ACC112 (cell line): ENCODE data around the gene ARPC5L.

Experiments used
- H2AFZ ChIP-seq: fragments of 200-600 bp; sonication (generic); one replicate; pipeline ENCODE4 v1.6.0; 2017; ENCODE audit warnings: antibody characterized with exemption, low read length; ENCODE audit not compliant: unreplicated experiment
- H3K27ac ChIP-seq: fragments of 200-600 bp; sonication (generic); 2 replicates; pipeline ENCODE4 v1.5.1; 2014; ENCODE audit warnings: low read depth, mild to moderate bottlenecking, antibody characterized with exemption, low read length, moderate library complexity
- H3K27me3 ChIP-seq: fragments of 200-600 bp; sonication (generic); 2 replicates; pipeline ENCODE4 v1.6.1; 2014; ENCODE audit warnings: mild to moderate bottlenecking, antibody characterized with exemption, low read length, moderate library complexity, mixed read lengths; ENCODE audit not compliant: insufficient read depth
- H3K36me3 ChIP-seq: fragments of 200-600 bp; sonication (generic); 2 replicates; pipeline ENCODE4 v1.6.1; 2016; ENCODE audit warnings: mild to moderate bottlenecking, antibody characterized with exemption, low read length, moderate library complexity, mixed read lengths; ENCODE audit not compliant: insufficient read depth
- H3K4me1 ChIP-seq: fragments of 200-600 bp; sonication (generic); one replicate; pipeline ENCODE4 v1.6.1; 2016; ENCODE audit warnings: low read length, mixed read lengths; ENCODE audit not compliant: insufficient read depth, unreplicated experiment, control insufficient read depth
- H3K4me3 ChIP-seq: fragments of 200-600 bp; sonication (generic); 2 replicates; pipeline ENCODE4 v1.5.1; 2014; ENCODE audit warnings: mild to moderate bottlenecking, low read depth, low read length
- H3K79me2 ChIP-seq: fragments of 200-600 bp; sonication (generic); one replicate; pipeline ENCODE4 v1.6.0; 2016; ENCODE audit warnings: low read length; ENCODE audit not compliant: control insufficient read depth, unreplicated experiment, insufficient read depth

ARPC5L gene

DNA sequence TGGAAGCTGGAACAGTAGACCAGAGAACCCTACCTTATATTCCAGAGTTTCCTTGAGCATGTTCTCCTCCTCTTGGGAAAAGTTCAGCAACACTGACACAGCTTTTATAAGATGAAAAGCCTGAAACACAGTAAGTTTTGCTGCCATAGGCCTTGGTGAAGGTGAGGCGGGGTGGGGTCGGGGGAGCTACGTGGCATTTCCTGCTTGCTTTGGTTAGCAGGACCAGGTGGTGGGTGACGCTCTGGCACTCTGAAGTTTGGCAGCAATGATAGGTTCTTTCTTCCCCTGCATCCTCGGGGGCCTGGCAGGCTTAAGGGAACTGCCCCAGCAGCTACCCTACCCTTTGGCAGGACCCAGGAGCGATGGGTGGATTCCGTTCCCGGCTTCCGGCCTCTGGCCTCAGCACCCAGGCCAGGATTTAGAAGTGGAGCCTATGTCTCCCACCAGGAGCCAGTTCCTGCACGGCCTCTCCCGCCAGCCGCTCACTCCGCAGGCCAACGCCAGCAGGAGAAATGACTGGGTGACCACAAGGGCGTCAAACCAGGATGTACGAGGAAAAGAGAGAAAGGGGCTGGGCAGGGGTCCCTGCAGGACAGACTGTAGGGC is 19.3 kb downstream of the ARPC5L start:
- Histone ChIP-seq H3K36me3 (peaks cover 10% of the 10 kb centered on the region), H3K4me3 (no peak overlapping the region), H2AFZ (no peak overlapping the region), H3K27ac (no peak overlapping the region), H3K79me2 (no peaks in the 10 kb centered on the region), H3K4me1 (peaks cover 5% of the 10 kb centered on the region), H3K27me3 (no peaks in the 10 kb centered on the region)

DNA sequence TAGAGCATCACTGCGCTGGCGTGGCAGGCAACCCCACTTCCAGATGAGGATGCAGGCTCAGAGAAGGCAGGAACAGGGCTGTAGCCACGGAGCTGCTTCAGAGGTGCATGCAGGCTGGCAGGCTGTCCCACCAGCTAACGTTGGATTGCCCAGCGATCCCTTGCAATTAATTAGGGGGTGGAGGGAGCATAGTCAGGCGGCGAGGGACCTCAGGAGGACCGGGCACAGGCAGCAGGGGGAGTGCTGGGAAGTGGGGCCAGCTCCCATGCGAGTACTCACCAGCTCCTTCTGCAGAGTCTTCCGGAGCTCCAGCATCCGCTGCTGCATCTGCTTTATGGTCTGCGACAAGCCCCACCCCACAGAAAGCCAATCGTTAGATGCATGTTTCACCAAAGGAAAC is 20.3 kb downstream of the ARPC5L start:
- Histone ChIP-seq H2AFZ (no peak overlapping the region), H3K36me3 (peaks cover 10% of the 10 kb centered on the region), H3K27me3 (no peaks in the 10 kb centered on the region), H3K27ac (no peak overlapping the region), H3K4me3 (no peak overlapping the region), H3K79me2 (no peaks in the 10 kb centered on the region), H3K4me1 (peaks cover 5% of the 10 kb centered on the region)

- Histone ChIP-seq H2AFZ (no peak overlapping the region), H3K4me1 (peaks cover 5% of the 10 kb centered on the region), H3K36me3 (peaks cover 10% of the 10 kb centered on the region; the same call in 1 of the 2 replicates), H3K27me3 (no peaks in the 10 kb centered on the region), H3K79me2 (no peaks in the 10 kb centered on the region), H3K4me3 (no peak overlapping the region), H3K27ac (no peak overlapping the region)
Observed at GRCh38 chr9:124884376-124884775, 22.4 kb downstream of the ARPC5L start.

GRCh38 chr9:124885551-124885950 is 23.6 kb downstream of the ARPC5L start:
- H3K36me3 ChIP-seq, result peaks cover 6% of the 10 kb centered on the region; the same call in 1 of the 2 replicates
- H3K4me1 ChIP-seq, result peaks cover 5% of the 10 kb centered on the region
- no peak overlapping the region for H3K4me3 ChIP-seq
- H3K27me3 ChIP-seq, result no peaks in the 10 kb centered on the region
- H3K79me2 ChIP-seq, result no peaks in the 10 kb centered on the region
- no peak overlapping the region for H2AFZ ChIP-seq
- H3K27ac ChIP-seq, result no peak overlapping the region

- H3K4me1 ChIP-seq, result peaks cover 5% of the 10 kb centered on the region
- H3K79me2 ChIP-seq, result no peaks in the 10 kb centered on the region
- H3K36me3 ChIP-seq, result peaks cover 6% of the 10 kb centered on the region; the same call in 1 of the 2 replicates
- H3K4me3 ChIP-seq, result no peak overlapping the region
- H3K27ac ChIP-seq, result no peak overlapping the region
- no peak overlapping the region for H2AFZ ChIP-seq
- H3K27me3 ChIP-seq, result no peaks in the 10 kb centered on the region
Observed at GRCh38 chr9:124886461-124886860, 24.5 kb downstream of the ARPC5L start.

DNA sequence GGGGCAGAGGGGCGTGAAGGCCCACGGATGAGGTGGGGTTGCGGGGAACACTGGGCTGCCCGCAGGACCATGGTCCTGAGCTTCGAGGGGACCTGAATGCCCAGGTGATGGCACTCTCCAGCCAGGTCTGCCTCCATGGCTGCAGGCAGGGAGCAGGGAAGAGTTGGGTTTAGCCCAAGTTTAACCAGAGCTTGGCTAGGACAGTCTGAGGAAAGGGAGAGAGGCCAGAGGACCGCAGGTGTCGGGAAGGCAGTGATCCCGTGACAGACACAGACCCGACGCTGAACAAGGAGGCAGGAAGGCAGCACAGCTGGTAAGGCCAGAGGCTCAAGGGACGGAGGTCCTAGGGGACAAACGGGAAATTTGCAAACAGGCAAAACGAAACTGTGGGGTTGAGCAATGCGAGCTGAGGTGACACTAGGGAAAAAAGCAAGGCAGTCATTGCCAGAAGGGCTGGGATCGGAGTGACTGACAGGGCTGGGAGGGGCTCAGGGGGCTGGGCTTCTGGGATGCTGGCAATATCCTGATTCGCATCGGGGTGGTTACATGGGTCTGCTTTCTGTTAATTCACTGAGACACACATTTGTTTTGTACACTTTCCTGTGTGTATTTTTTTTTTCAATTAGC is 25.0 kb downstream of the ARPC5L start:
- Histone ChIP-seq H2AFZ (no peak overlapping the region), H3K4me3 (no peak overlapping the region), H3K79me2 (no peaks in the 10 kb centered on the region), H3K27ac (no peak overlapping the region), H3K27me3 (no peaks in the 10 kb centered on the region), H3K4me1 (peaks cover 5% of the 10 kb centered on the region), H3K36me3 (peaks cover 3% of the 10 kb centered on the region; the same call in 1 of the 2 replicates)

- Histone ChIP-seq H3K4me1 (peaks cover 5% of the 10 kb centered on the region), H3K36me3 (no peaks in the 10 kb centered on the region), H3K79me2 (no peaks in the 10 kb centered on the region), H3K4me3 (no peak overlapping the region), H3K27ac (no peak overlapping the region), H2AFZ (no peak overlapping the region), H3K27me3 (no peaks in the 10 kb centered on the region)
Observed at GRCh38 chr9:124887832-124888231, 25.9 kb downstream of the ARPC5L start.

DNA sequence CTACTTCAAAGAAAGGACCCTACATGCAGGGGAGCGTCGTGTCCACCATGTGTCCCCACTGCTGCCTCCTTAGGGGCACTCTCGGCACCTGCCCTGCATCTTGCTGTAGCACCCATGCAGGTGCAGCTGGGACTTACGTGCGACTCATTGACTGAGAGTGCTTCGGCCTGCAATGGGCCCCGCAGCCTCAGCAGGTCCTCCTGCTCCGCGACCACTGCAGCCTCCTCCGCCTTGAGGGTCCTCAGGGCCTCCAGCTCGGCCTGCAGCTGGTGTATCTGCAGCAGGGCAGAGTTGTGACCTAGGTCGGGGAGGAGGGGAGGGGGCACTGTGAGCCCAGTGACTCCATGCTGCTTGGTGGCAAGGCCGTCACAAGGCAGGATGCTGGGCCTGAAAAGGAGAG is 27.1 kb downstream of the ARPC5L start:
- Histone ChIP-seq H3K36me3 (peaks cover 3% of the 10 kb centered on the region; the same call in 1 of the 2 replicates), H3K4me1 (peaks cover 5% of the 10 kb centered on the region), H3K27ac (no peak overlapping the region)

GRCh38 chr9:124890179-124890578 is 28.2 kb downstream of the ARPC5L start:
- H3K27ac ChIP-seq, result no peak overlapping the region
- peaks cover 5% of the 10 kb centered on the region; the same call in 1 of the 2 replicates for H3K36me3 ChIP-seq
- no peak overlapping the region for H2AFZ ChIP-seq
- H3K27me3 ChIP-seq, result no peaks in the 10 kb centered on the region
- no peaks in the 10 kb centered on the region for H3K4me1 ChIP-seq
- no peaks in the 10 kb centered on the region for H3K79me2 ChIP-seq
- no peak overlapping the region for H3K4me3 ChIP-seq

More for the DNA sequence above, 27.1 kb downstream of the ARPC5L start:
- H3K79me2 ChIP-seq, result no peaks in the 10 kb centered on the region
- no peak overlapping the region for H3K4me3 ChIP-seq
- H3K27me3 ChIP-seq, result no peaks in the 10 kb centered on the region
- H2AFZ ChIP-seq, result no peak overlapping the region

GRCh38 chr9:124894035-124894740 is 32.3 kb downstream of the ARPC5L start:
- no peaks in the 10 kb centered on the region for H3K79me2 ChIP-seq
- H3K36me3 ChIP-seq, result peaks cover 9% of the 10 kb centered on the region; the same call in 1 of the 2 replicates
- no peaks in the 10 kb centered on the region for H3K4me1 ChIP-seq
- no peak overlapping the region for H3K4me3 ChIP-seq
- H3K27ac ChIP-seq, result no peak overlapping the region
- H3K27me3 ChIP-seq, result no peaks in the 10 kb centered on the region
- H2AFZ ChIP-seq, result no peak overlapping the region
